Erythroblast (primary cell): Measurements from ENCODE around the gene HTRA3.

Source experiments
- DNase-seq, 2 experiments: peaks; one replicate each; lab custom pipeline; 2025; lab: John Stamatoyannopoulos, UW
- GATA1 ChIP-seq: IDR thresholded peaks from 2 replicates; pipeline ENCODE4 v1.6.1; 2011; ENCODE audit warnings: low read depth, mild to moderate bottlenecking, control low read depth, low read length, moderate library complexity
- POLR2A ChIP-seq: IDR thresholded peaks from 2 replicates; pipeline ENCODE4 v1.6.1; 2011; ENCODE audit warnings: mild to moderate bottlenecking, low read length

The HTRA3 gene

DNA sequence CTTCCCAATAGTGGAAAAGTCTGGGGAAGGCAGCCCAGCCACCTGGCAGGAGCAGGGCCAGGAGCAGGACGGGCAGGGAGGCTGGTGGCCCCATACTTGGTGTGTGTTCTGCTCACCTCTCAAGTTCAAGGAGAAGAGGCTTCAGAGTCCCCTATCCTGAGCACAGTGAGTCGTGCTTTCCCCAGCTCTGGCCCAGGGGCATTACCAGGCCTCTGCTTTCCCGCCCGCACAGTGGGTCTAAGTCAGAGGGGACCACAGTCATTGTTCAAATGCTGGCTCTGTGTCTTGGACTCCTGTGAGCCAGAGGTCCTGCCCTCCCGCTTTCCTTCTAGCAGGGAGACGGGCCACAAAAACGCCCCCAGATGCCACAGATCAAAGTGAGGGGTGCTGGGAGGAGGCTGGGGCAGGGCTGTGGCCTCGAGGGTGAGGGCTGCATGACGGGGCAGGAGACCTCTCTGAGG lies 27.6 kb downstream of the HTRA3 start:
- TF ChIP-seq POLR2A = no peak
- no peak for TF ChIP-seq GATA1
- DNase-seq = no peak

DNA sequence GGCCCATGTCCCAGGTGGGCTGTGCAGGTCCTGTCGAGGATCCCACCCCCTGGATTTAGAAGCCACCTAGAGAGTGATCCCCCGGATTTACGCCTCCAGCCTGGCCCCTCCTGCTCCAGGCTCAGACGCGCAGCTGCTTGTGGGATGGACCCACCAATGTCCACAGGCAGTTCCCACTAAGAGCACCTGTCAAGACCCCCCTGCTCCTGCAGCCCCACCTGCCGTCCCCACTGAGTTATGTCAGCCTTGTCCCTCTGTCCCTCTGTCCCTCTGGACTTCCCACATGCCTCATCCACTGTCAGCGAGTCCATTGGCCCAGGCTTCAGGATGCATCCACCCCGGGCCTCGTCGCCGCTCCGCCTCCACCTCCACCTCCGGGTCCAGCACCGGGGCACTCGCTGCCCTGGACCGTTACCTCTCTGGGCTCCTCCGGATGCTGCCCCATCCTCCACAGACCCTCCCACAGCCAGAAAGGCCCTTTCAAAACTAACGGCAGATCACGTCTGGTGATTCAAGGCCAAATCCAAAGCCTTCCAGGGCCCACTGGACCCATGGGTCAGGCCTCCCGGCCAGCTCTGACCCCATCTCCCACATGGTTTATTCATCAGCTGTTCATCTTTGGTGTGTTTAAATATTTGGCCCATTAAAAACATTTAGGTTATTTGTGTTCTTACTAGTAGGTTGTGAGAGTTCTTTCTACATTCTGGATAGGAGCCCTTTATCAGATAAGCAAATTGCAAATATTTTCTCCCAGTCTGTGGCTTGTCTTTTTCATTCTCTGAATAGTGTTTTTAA lies 28.3 kb downstream of the HTRA3 start:
- TF ChIP-seq POLR2A (no peak), GATA1 (no peak)
- DNase-seq = no peak

DNA sequence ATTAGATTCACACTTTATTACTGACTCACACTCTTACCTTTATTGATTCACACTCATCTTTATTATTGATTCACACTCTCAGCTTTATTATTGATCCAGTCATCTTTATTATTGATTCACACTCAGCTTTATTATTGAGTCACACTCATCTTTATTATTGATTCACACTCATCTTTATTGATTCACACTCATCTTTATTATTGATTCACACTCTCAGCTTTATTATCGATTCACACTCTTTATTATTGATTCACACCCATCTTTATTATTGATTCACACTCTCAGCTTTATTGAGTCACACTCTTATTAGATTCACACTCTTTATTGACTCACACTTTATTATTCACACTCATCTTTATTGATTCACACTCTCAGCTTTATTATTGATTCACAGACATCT lies 31.3 kb downstream of the HTRA3 start:
- no peak for DNase-seq
- TF ChIP-seq POLR2A (no peak), GATA1 (no peak)

DNA sequence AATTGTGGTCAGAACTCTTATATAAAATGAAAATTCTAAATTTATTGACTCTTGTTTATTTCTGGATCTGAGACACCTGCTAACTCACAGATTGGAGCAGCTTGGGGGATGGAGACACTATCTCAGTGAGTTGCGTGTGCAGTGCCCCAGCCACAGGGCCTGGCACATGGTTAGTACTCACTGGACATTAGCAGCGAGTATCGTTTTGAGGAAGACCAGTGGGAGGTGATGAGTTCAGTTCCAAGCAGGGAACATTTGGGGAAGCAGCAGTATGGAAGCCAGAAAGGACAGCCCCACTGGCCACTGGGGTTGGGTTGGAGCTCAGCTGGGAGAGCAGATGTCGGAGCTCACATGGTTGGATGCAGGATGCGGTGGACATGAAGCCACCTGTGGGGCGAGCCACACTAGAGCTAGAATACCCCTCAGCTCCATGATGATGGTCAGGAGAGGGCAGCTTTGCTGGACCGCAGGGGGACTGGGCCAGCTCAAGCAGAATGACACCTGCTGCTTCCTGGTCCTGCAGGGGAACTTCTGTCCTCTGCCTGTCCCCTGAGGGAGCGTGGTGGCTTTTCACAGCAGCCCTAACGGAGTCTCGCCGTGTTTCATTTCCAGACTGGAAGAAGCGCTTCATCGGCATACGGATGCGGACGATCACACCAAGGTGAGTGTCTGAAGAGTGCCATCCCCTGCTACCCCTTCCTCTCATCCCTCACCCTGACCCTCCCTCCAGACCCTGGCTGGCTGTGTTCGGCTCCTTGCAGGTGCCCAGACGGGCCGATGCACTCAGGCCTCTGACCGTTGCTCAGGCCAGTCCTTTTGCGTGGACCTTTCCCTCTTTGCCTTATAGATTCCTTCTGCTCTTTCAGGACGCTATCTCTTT lies 32.5 kb downstream of the HTRA3 start:
- no peak for TF ChIP-seq POLR2A
- no peak for TF ChIP-seq GATA1
- DNase-seq = no peak

DNA sequence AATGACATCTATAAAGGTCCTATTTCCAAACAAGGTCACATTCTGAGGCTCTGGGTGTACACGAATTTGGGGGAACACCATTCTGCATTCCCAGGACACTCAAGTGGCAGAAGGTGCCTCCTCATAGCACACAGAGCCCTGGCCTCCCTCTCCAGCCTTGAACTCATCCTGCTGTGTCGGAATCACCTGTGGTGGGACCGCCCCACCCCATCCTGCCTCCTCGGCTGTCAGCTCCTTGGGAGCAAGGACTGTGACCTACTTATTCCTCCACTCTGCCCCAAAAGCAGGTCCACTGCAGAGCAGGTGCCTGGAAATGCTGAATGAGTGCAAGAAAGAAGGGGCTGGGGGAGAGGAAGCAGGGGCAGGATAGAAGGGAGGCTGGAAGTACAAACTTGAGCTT lies 33.5 kb downstream of the HTRA3 start:
- TF ChIP-seq GATA1 = no peak
- TF ChIP-seq POLR2A = no peak
- DNase-seq = no peak

DNA sequence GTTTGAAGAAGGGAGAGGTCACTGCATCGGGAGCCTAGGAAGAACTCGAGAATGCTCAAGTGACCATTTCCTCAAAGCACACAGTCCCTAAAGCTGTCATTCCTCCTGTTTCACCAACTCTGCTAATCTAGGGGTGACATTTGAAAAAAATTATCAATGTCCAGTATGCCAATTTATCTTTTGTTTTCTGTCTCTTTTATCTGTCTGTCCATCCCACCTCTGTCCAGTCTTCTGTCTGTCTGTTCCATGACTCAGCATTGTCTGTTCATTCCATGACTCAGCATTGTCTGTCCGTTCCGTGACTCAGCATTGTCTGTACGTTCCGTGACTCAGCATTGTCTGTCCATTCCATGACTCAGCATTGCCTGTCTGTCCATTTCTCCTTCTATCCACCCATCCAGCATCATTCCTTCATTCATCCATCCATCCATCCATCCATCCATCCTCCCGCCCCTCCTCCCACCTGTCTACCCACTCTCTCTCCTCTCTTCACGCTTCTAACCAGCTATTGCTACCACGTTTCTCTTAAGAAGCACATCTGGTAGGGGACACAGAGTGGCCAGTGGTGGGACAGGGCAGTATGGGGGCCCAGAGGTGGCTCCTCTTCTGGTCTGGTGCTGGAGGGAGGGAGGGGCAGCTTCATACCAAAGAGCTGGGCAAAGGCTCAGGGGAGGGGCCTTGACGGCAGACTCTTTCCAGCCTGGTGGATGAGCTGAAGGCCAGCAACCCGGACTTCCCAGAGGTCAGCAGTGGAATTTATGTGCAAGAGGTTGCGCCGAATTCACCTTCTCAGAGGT lies 34.1 kb downstream of the HTRA3 start:
- DNase-seq = peak; percentile 88 to 89
- TF ChIP-seq POLR2A (no peak), GATA1 (no peak)

DNA sequence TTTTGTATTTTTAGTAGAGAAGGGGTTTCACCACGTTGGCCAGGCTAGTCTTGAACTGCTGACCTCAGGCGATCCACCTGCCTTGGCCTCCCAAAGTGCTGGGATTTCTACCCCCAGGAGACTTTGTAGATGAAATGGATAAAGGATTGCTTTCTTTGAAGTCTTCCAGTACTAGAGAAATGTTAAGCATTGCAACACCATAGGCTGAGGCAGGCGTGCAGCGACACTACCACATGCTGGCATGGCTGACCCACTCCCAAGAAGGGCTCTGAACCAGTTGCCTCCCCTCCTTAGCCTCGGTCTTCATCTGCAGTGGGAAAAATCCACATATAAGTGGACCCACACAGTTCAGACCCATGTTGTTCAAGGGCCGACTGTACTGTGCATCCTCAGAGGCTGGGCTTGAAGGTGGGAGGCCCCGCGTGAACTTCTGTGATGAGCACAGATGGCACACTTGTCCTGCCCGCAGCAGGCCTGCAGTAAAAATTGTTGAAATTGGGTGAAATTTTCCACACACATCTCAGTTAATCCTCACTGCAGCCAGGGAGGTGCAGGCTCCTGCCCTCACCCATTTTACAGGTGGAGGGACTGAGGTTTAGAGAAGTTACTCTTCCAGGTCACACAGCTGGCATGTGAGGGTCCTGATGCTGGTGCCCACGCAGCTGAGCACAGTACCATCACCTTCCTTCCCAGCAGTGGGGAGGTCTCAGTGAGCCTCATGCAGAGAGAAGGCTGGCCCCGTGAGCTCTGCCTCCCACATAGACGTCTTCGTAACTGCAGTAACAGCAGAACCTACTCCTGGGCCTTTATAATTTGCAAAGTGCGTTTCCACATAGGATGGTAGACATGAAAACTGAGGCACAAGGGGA lies 35.5 kb downstream of the HTRA3 start:
- DNase-seq = no peak

DNA sequence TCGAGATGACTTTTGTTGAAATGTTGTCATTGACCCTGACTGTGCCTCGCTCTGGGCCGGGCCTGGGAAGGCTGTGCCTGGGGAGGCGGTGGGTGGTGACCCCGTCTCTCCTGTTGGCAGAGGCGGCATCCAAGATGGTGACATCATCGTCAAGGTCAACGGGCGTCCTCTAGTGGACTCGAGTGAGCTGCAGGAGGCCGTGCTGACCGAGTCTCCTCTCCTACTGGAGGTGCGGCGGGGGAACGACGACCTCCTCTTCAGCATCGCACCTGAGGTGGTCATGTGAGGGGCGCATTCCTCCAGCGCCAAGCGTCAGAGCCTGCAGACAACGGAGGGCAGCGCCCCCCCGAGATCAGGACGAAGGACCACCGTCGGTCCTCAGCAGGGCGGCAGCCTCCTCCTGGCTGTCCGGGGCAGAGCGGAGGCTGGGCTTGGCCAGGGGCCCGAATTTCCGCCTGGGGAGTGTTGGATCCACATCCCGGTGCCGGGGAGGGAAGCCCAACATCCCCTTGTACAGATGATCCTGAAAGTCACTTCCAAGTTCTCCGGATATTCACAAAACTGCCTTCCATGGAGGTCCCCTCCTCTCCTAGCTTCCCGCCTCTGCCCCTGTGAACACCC lies 36.4 kb downstream of the HTRA3 start:
- TF ChIP-seq GATA1 = no peak
- no peak for TF ChIP-seq POLR2A

More for the DNA sequence above, 35.5 kb downstream of the HTRA3 start:
- TF ChIP-seq POLR2A (no peak), GATA1 (no peak)

DNA sequence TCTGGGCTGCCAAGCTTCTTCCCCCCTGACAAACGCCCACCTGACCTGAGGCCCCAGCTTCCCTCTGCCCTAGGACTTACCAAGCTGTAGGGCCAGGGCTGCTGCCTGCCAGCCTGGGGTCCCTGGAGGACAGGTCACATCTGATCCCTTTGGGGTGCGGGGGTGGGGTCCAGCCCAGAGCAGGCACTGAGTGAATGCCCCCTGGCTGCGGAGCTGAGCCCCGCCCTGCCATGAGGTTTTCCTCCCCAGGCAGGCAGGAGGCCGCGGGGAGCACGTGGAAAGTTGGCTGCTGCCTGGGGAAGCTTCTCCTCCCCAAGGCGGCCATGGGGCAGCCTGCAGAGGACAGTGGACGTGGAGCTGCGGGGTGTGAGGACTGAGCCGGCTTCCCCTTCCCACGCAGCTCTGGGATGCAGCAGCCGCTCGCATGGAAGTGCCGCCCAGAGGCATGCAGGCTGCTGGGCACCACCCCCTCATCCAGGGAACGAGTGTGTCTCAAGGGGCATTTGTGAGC lies 37.0 kb downstream of the HTRA3 start:
- DNase-seq = no peak
- TF ChIP-seq GATA1 (no peak), POLR2A (no peak)

More for the DNA sequence above, 36.4 kb downstream of the HTRA3 start:
- DNase-seq = no peak

DNA sequence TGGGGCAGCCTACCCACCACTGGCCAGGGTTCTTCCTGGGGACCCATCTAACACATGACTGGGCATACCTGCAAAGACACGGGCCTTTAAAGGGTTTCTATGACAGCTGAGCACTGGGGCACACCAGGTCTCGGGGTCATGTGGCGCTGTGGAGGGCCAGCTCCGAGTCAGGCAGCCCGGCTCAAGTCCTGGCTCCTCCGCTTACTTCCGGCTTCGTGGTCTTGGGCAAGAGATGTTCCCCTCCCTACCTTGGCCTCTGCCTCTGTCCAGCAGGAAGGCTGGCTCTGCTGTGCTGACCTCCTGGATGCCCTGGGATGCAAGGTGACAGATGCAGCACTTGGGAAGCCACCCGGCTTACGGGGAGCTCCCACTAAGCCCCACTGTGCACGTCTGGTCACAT lies 37.6 kb downstream of the HTRA3 start:
- no peak for TF ChIP-seq GATA1
- no peak for TF ChIP-seq POLR2A
- DNase-seq = no peak

DNA sequence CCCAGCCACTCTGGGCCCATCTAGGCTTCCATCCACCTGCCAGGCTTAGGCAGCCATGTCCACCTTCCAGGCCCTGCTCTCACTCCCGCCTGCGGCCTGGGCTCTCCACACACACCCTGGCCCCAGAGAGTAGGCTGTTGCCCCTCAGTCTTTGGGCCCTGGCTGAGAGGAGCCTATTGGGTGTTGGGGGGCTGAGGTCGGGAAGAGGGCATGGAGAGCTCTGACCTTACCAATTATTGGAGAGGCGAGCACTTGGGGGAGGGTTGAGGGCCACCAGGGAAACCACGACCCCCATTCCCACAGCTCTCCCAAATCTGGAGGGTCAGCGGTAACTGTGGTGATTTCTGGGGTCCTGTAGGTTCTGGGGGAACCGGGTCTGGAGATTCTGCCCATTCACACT lies 38.2 kb downstream of the HTRA3 start:
- DNase-seq = no peak
- no peak for TF ChIP-seq POLR2A
- TF ChIP-seq GATA1 = no peak

DNA sequence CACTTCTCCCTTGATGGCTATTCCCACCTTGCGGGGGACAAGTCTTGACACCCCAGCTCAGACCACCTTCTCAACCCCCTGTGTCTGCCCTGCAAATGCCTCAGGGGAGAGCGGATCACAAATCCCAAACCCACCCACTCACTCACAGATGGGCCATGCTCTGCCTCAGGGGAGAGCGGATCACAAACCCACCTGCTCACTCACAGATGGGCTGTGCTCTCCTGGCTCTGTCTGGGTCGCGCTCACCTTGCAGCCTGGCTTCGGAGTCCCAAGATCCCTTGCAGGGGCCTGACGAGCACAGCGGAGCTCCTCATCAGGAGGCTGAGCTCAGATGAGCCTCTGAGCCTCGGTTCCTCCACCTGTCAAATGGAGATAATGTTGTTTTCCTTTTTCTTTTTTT lies 38.6 kb downstream of the HTRA3 start:
- no peak for TF ChIP-seq GATA1
- TF ChIP-seq POLR2A = no peak
- DNase-seq = no peak
